HG02885 (cell line): ENCODE results near the gene EIF4EBP3.

Experiments used
- ATAC-seq: cut with Tn5 transposase; IDR thresholded peaks from one replicate; pipeline ENCODE4 v1.9.1; 2021; ENCODE audit warnings: mild to moderate bottlenecking; ENCODE audit not compliant: unreplicated experiment, poor library complexity

EIF4EBP3 gene

DNA sequence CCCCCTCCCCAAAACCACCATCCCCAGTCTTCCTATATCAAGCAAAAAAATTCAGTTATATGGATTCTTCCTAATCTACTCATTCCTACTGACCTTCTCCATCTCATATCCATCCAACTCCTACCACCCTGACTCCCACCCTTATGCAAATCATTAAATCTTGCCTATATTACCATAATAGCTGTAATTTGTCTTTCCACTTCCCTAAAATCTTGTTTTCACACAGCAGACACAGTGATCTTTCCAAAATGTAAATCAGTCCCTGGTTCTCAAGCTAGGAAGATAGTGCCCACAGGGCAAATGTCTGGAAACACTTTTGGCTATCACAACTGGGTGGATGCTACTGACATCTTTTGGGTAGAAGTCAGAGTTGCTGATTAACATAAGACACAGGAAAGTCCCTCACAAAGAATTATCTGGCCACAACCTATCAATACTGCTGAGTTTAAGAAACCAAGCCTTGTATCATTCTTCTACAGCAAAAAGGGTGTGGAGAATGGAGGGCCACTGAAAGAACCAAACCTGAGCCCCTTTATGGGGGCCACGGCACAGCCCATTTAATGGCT, 8.4 kb downstream of the EIF4EBP3 start:
- no peak for ATAC-seq

DNA sequence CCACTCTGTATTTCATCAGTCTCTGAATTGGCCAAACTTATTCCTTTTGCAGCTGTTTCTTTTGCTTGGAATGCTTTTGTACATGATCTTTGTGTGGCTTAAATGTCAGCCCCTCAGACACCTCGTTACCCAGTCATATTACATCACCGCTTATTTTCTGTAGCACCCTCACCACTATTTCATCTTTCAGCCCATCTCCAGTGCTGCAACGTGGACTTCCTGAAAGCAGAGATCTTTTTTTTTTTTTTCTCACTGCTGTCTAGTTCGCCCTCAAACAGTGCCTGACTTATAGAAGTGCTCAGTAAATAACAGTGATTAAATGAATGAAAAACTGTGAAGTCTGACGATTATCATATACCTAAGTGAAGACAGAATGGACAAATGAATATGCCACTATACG, 9.0 kb downstream of the EIF4EBP3 start:
- no peak for ATAC-seq

DNA sequence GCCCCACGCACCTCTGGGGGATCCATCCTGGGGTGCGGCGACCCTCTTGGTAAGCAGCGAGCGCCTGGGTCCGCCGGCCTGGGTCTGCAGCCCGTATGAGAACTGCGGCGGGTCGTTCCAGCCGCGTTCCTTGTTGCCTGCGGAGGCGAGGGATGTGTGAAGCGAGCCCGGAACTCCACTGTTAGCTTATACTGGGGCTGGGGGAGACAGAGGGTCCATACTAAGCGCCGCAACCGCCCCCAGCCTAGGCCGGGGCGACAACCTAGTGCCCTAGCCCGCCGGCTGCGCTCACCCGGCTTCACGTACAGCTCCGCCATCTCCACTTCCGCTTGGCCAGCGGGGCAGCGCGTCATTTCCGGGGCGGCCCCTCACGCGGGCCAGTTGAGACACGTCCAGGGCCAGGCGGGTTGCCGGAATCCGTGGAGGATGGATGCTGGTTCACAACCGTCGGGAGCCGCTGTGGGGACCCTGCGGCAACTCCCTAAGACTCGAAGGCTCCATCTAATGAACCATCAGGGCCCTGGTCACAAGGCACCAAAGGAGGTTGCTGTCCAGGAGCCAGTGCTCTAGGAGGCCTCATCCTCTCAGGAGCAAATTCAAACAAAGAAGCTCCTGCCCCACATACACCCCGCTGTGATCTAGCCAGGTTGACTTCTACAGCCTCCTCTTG, 9.8 kb downstream of the EIF4EBP3 start, which contains the start of gene SRA1:
Gene SRA1 (minus strand): TSS at position 338 of the 670 bp plus-strand sequence. CDS start 21 bp downstream, at position 317.
- ATAC-seq, result peak; percentile 97

DNA sequence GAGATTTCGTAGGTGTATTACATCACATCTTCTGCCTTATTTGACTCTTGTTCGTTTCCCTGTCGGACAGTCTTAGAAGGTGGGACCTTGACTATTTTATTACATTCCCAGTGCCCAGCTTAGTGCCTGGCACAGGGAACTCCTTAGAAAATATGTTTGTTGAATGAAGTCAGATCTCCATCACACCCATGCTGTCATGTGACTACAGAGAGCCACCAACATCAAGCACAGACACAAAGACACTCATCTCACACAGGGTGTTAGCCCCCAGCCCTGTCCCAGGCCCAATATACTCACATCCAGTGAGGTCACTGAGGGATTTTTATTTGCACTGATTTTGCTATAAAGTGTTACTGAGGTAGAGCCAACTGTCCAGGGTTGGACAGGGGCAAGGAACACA, 10.5 kb downstream of the EIF4EBP3 start:
- ATAC-seq, result no peak

DNA sequence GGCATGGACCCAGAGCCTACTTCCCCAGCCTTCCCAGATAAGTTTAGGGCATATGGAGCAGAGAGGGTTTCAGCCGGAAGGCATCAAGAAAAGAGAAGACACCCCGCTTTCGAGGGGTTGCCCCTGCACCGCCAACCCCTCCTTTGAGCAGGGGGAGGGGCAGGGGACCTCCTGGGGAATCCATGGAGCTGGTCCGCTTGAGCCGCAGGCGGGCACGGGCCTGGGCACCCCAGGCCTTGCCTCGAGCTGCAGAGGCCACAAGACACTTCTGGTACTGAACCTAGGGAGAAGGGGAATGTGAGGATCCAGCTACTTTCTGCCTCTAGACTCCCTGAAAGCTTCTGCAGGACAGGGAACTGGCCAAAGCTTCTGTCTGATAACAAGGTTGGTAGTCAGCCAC, 11.1 kb downstream of the EIF4EBP3 start:
- no peak for ATAC-seq

DNA sequence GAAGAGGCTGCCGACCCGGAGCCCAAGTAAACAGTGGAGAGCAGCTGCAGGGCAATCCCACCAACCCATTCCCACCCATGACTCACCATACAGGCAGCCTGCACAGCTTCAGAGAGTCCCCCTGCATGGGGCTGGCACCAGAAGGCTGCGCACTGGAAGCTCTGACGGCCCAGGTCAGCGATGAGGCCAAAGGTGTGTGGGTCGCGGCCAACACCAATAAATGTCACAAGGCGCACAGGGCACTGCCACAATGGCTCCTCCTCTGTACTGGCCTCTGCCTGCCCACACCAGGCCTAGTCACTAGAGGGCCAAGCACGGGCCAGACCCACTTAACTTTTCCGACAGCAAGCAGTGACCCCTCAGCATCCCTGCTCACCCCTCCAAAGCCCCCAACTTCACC, 12.8 kb downstream of the EIF4EBP3 start:
- no peak for ATAC-seq

DNA sequence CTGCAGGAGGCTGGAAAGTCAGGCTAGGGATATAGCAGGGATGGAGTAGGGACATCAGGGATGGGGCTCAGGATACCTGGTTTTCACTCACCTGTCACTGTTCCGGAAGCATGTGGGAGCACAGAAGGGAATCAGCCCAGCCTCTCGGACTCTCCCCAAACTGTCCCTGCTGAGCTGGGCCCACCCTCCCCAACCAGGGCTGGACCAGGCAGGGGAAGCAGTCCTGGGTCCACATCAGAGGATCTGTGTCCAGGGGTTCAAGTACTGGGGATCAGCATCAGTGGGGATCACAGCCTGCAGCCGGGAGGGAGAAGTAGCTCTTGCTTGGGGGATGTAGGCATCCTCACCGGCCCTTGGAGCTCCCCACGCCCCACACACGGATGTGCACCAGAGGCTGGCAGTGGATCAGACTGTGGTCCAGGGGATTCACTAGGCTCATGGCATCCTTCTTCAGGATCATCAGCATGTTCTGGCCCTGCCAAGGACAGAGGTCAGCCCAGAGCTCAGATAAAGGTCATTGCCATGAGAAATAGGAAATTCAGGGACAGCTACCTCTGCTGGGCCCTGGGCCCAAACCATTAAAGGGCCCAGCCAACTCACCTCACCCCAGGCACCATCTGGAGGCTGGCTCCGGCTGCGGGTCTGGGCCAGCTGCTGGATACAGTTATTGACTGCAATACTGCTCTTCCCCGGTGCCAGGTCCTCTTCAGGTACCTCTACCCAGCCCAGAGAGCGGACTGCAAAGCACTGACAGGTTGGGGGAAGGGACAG, 14.5 kb downstream of the EIF4EBP3 start:
- ATAC-seq, result no peak

DNA sequence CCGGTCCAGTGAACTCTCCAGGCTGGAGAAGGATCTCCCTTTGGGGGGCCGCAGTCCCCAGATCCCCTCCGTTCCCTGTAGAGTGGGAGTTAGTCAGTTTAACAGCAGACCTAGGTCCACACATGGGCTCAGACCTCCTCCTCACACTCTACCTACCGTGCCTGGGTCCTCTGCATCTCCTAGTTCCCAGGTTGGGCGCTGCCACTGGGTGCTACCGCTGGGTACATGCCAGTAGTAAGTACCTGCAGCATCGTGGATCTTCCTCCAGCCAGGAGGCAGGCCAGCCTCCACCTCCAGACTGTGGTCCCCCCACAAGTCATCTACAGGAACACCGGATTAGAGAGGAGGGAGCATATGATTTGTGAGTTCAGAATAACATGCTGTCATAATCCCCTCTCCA, 16.1 kb downstream of the EIF4EBP3 start:
- no peak for ATAC-seq

DNA sequence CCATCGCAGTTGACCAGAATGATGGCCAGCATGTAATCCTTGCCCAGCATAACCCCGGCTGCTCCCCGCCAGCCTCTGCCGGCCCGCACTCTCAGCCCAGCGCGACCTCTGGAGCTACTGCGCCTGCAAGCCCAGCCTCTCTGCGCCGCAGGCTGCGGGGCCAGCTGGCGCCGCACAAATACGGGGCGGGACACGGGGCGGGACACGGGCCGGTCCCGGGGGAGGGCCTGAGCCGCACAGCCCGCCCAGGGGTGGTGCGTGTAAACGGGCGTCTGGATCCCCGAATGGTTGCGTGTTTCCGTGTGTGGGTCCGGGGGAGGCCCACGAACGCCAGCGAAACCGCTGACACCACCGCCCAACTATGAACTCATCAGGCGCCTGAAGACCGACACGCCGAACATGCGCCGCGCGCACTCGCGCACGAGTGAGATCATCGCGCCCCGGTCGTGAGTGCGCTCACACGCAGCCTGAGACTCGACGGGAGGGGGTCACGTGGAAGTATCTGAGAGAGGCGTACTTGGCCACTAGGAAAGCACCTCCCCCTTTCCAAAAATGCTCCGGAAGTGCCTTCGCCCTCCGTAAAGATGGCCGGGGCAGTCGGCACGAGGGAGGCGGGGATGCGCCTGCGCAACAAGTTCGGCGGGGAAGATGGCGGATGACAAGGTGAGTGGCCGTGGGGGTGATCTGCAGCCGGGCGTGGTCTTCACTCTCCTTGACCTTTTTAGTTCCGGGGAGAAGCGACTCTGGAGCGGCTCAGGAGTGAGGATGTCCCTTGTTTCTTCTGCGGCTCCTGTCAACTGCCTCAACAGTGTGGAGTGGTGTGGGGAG, 16.9 kb downstream of the EIF4EBP3 start, which contains the start of the genes APBB3 and SLC35A4:
Gene APBB3 (minus strand): TSS at position 403 of the 828 bp plus-strand sequence. CDS start 353 bp downstream, at position 50.
Gene SLC35A4 (plus strand): TSS at position 633 of the 828 bp plus-strand sequence. CDS start 2,342 bp downstream, outside the sequence.
- peak; percentile 88 for ATAC-seq

DNA sequence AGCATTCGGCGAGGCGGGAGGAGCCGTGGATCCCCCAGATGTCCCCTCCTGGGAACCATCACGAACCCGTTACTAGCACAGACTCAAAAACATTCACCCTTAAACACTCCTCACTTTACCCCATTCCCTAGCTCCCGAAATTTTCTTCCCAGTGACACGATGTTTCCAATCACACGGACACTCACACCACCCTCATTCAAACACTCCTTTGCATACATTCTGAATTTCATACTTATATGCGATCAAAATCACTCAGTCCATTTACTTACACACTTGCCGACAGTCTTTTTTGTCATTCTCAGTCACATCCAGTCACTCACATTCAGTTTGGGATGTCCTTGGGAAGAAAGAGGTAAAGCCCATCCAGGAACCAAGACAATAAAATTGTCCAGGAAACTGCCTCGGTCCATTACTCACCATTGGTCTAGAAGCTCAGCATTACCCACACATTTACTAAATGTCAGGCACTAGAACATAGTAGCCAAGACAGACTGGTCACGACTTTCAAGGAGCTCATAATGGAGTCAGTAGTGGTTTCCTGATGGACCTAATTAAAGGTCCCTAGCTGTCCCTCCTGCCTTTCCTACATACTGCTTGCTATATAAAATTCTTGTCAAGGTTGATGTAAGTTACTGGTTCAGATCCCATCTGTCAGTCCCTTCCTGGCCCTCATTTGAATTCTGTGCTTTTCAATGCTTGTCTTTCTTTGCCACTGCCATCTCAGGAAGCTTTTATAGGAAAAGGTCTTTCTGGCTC, 17.7 kb downstream of the EIF4EBP3 start:
- ATAC-seq, result peak; percentile 2

DNA sequence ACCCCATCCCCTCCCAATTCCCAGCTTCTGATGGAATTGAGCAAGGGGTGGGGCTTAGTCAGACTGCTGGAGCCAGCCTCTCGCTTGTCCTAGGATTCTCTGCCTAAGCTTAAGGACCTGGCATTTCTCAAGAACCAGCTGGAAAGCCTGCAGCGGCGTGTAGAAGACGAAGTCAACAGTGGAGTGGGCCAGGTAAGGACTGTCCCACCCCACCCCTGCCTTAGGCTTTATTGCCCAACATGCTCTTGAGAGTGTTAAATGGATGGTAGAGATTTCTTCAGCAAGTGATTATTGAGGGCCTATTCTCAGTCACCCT, 18.3 kb downstream of the EIF4EBP3 start:
- no peak for ATAC-seq

DNA sequence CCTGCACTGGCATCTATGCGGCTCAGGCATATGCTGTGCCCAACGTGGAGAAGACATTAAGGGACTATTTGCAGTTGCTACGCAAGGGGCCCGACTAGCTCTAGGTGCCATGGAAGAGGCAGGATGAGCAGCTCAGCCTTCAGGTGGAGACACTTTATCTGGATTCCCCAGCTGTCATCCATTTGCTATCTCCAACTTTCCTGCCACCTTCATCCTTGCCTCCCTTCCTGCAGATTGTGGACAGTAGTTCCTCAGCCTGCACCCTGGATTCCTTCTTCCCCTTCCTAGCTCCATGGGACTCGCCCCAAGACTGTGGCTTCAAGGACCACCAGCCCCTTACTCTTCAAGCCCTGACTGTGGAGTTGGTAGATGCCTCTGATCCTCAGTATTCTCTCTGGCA, 19.2 kb downstream of the EIF4EBP3 start:
- ATAC-seq, result no peak

DNA sequence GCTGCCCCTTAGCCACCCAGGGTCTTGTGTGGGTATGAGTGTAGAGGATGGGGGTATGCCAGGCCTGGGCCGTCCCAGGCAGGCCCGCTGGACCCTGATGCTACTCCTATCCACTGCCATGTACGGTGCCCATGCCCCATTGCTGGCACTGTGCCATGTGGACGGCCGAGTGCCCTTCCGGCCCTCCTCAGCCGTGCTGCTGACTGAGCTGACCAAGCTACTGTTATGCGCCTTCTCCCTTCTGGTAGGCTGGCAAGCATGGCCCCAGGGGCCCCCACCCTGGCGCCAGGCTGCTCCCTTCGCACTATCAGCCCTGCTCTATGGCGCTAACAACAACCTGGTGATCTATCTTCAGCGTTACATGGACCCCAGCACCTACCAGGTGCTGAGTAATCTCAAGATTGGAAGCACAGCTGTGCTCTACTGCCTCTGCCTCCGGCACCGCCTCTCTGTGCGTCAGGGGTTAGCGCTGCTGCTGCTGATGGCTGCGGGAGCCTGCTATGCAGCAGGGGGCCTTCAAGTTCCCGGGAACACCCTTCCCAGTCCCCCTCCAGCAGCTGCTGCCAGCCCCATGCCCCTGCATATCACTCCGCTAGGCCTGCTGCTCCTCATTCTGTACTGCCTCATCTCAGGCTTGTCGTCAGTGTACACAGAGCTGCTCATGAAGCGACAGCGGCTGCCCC, 19.8 kb downstream of the EIF4EBP3 start:
- ATAC-seq, result no peak

DNA sequence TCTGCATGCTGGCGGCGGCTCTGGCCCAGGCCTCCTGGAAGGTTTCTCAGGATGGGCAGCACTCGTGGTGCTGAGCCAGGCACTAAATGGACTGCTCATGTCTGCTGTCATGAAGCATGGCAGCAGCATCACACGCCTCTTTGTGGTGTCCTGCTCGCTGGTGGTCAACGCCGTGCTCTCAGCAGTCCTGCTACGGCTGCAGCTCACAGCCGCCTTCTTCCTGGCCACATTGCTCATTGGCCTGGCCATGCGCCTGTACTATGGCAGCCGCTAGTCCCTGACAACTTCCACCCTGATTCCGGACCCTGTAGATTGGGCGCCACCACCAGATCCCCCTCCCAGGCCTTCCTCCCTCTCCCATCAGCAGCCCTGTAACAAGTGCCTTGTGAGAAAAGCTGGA, 20.4 kb downstream of the EIF4EBP3 start:
- no peak for ATAC-seq

DNA sequence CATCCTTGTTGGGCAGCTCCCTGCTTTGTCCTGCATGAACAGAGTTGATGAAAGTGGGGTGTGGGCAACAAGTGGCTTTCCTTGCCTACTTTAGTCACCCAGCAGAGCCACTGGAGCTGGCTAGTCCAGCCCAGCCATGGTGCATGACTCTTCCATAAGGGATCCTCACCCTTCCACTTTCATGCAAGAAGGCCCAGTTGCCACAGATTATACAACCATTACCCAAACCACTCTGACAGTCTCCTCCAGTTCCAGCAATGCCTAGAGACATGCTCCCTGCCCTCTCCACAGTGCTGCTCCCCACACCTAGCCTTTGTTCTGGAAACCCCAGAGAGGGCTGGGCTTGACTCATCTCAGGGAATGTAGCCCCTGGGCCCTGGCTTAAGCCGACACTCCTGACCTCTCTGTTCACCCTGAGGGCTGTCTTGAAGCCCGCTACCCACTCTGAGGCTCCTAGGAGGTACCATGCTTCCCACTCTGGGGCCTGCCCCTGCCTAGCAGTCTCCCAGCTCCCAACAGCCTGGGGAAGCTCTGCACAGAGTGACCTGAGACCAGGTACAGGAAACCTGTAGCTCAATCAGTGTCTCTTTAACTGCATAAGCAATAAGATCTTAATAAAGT, 21.1 kb downstream of the EIF4EBP3 start:
- no peak for ATAC-seq

DNA sequence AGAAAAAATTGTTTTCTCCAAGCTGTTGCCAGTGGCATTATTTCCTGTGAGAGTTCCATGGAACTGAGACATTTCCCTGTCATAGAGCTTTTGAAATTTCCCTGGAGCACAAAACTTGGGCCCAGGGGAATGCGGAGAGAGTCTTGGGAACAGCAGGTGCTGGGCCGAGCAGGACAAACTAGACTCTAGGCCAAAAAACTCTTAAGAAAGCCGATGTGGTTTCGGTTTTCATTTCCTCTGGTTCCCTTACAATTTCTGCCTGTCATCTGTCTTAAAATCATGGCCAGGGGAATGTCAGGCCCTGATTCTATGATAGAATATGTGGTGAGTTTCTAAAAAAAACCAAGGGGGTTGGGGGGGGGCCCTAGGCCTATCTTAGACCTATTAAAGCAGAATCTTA, 21.7 kb downstream of the EIF4EBP3 start:
- ATAC-seq, result no peak

DNA sequence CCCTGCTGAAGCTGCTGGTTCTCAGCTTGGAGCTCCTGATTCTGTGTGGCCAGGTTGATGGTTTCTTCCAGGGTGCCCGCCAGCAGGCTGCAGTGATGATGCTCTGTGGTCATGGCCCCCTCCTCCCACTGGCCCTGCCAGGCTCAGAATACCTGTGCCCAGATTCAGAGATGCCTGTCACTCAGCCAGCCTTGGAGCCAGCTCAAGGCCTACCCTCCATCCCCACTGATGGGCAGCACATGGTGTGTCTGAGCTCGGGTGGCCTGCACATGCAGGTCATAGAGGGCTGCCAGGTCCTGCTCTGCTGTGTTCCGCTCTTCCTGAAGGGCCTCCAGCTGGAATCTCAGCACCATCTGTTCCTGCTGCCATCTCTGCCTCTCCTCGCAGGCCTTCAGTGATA, 22.6 kb downstream of the EIF4EBP3 start:
- ATAC-seq, result no peak

DNA sequence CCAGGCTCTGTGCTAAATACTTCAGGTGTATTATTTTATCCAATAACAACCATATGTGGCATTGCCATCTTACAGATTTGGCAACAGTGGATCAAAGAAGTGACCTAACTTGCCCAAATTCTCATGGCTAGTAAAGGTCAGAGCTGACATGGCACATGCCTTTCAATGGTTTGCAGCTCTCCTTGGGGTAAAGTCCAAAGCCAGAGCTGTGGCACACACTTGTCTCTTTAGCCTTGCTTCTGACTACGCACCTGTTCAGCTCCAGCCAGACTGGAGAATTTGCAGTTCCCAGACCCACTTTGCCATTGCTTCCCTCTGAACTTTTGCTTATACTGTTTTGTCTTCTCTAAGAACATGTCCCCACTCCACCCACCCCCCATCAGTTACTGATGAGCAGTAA, 23.0 kb downstream of the EIF4EBP3 start:
- no peak for ATAC-seq

DNA sequence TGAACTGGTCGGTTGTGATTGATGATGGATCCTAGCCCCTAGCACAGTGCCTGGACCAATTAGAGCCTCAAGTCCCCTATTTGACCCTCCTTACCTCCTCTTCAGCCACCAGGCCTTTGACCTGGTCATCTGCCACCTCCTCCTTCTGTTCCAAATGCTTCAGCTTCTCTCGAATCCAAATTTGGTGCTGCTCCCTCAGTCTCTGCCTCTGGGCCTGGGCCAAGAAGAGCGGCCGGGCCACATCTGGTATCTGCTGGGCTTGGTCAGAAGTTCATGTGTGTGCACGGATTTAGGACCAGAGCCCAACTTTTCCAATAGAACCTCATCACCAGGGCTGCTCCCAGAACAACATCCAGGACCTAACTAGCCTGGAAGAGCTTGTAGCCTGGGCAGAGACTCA, 23.6 kb downstream of the EIF4EBP3 start:
- no peak for ATAC-seq
